IMR-90 (cell line): ENCODE measurements around the gene MSH5. TPM values are rescaled to one million over a fixed set of nuclear protein-coding genes. Genes with fewer than 3 reads are reported as not detected.

Experiments
- ATAC-seq: fragments of 200-7000 bp; cut with Tn5 transposase; 2 replicates; pipeline ENCODE4 v1.9.1; 2020; ENCODE audit warnings: low read depth, mild to moderate bottlenecking, moderate library complexity
- BruUV-seq: library from RNA; stranded (reverse); fragments of 400-500 nt; replicated peaks from 2 replicates; lab custom pipeline; 2021; lab: Mats Ljungman, UMichigan
- CTCF ChIA-PET: fragments of 300-600 bp; formaldehyde crosslinking; extraction: SDS; loops from one replicate; lab custom pipeline; 2021; ENCODE audit warnings: antibody characterized with exemption; lab: Yijun Ruan, JAX
- POLR2A ChIA-PET: fragments of 300-600 bp; sonication (Branson Sonifier 250); formaldehyde crosslinking; loops from one replicate; lab custom pipeline; 2022; ENCODE audit warnings: antibody characterized with exemption; ENCODE audit not compliant: unreplicated experiment; lab: Charles Lee
- DNase-seq: peaks from one replicate; pipeline ENCODE4 v3.0.0; 2013
- H2AFZ ChIP-seq: replicated peaks from 2 replicates; pipeline ENCODE3; 2013; ENCODE audit warnings: low read length, mild to moderate bottlenecking; ENCODE audit not compliant: poor library complexity
- H2AK5ac ChIP-seq: 2 replicates; pipeline ENCODE4 v1.6.1; 2013; ENCODE audit warnings: low read depth, low read length, inconsistent platforms
- H2AK9ac ChIP-seq: replicated peaks from 2 replicates; pipeline ENCODE3; 2013; ENCODE audit warnings: mild to moderate bottlenecking, low read depth, low read length, moderate library complexity; ENCODE audit not compliant: poor library complexity
- H2BK120ac ChIP-seq: 2 replicates; pipeline ENCODE4 v1.6.1; 2013; ENCODE audit warnings: low read depth, low read length, inconsistent platforms
- H2BK15ac ChIP-seq: 3 replicates; pipeline ENCODE4 v1.6.1; 2013; ENCODE audit warnings: low read depth, low read length, inconsistent platforms
- H2BK20ac ChIP-seq: 2 replicates; pipeline ENCODE4 v1.6.1; 2013; ENCODE audit warnings: low read depth, mild to moderate bottlenecking, inconsistent platforms, low read length, moderate library complexity
- H2BK5ac ChIP-seq: 2 replicates; pipeline ENCODE4 v1.6.1; 2013; ENCODE audit warnings: mild to moderate bottlenecking, low read depth, low read length, inconsistent platforms; ENCODE audit not compliant: poor library complexity, severe bottlenecking
- H3K14ac ChIP-seq: replicated peaks from 2 replicates; pipeline ENCODE4 v1.6.1; 2013; ENCODE audit warnings: low read depth, low read length, inconsistent platforms
- H3K18ac ChIP-seq: 2 replicates; pipeline ENCODE4 v1.6.1; 2013; ENCODE audit warnings: low read depth, low read length, control low read depth
- H3K23ac ChIP-seq: 2 replicates; pipeline ENCODE4 v1.6.1; 2013; ENCODE audit warnings: low read depth, low read length, inconsistent platforms
- H3K27ac ChIP-seq: 2 replicates; pipeline ENCODE4 v1.5.1; 2013; ENCODE audit warnings: mild to moderate bottlenecking, control low read depth, low read length; ENCODE audit not compliant: insufficient read depth
- H3K27me3 ChIP-seq: 2 replicates; pipeline ENCODE4 v1.6.1; 2013; ENCODE audit warnings: low read length; ENCODE audit not compliant: control insufficient read depth, insufficient read depth
- H3K36me3 ChIP-seq: 2 replicates; pipeline ENCODE4 v1.6.1; 2013; ENCODE audit warnings: low read length, mixed read lengths; ENCODE audit not compliant: control insufficient read depth, insufficient read depth
- H3K4ac ChIP-seq: 2 replicates; pipeline ENCODE4 v1.6.1; 2013; ENCODE audit warnings: low read depth, low read length, inconsistent platforms
- H3K4me1 ChIP-seq: 2 replicates; pipeline ENCODE4 v1.6.1; 2013; ENCODE audit warnings: low read length, mixed read lengths; ENCODE audit not compliant: control insufficient read depth, insufficient read depth
- H3K4me2 ChIP-seq: 2 replicates; pipeline ENCODE4 v1.6.1; 2013; ENCODE audit warnings: low read depth, mild to moderate bottlenecking, control low read depth, low read length, moderate library complexity
- H3K4me3 ChIP-seq: 2 replicates; pipeline ENCODE4 v1.5.1; 2013; ENCODE audit warnings: low read depth, mild to moderate bottlenecking, control low read depth, low read length, moderate library complexity; ENCODE audit not compliant: insufficient read depth
- H3K56ac ChIP-seq: 2 replicates; pipeline ENCODE4 v1.6.1; 2013; ENCODE audit warnings: low read length, inconsistent platforms; ENCODE audit not compliant: insufficient read depth; ENCODE audit errors: extremely low read depth
- H3K79me1 ChIP-seq, 2 experiments: 2 replicates each; pipeline ENCODE4 v1.6.1; 2013; ENCODE audit warnings: low read length in 2 of 2, inconsistent platforms in 1 of 2, low read depth in 1 of 2
- H3K9ac ChIP-seq: 2 replicates; pipeline ENCODE4 v1.6.1; 2013; ENCODE audit warnings: low read depth, low read length, control low read depth
- H3K9me1 ChIP-seq: 2 replicates; pipeline ENCODE4 v1.6.1; 2013; ENCODE audit warnings: low read length, inconsistent platforms; ENCODE audit not compliant: insufficient read depth
- H3K9me3 ChIP-seq: 2 replicates; pipeline ENCODE4 v1.6.1; 2013; ENCODE audit warnings: low read length; ENCODE audit not compliant: control insufficient read depth, insufficient read depth
- H4K20me1 ChIP-seq: 2 replicates; pipeline ENCODE4 v1.6.1; 2013; ENCODE audit warnings: low read length, inconsistent platforms; ENCODE audit not compliant: insufficient read depth
- H4K5ac ChIP-seq: 2 replicates; pipeline ENCODE4 v1.6.1; 2013; ENCODE audit warnings: mild to moderate bottlenecking, low read depth, low read length, control low read depth
- H4K8ac ChIP-seq, 2 experiments: 2 replicates each; pipeline ENCODE4 v1.6.1; 2013; ENCODE audit warnings: low read depth in 2 of 2, low read length in 2 of 2, control low read depth in 1 of 2, inconsistent platforms in 1 of 2
- H4K91ac ChIP-seq: 2 replicates; pipeline ENCODE4 v1.6.1; 2013; ENCODE audit warnings: low read depth, low read length, inconsistent platforms; ENCODE audit not compliant: insufficient read depth
- BHLHE40 ChIP-seq: fragments of 150-350 bp; IDR thresholded peaks from 2 replicates; pipeline ENCODE4 v1.6.1; 2016; ENCODE audit warnings: mild to moderate bottlenecking, low read depth, low read length
- CEBPB ChIP-seq: IDR thresholded peaks from 2 replicates; pipeline ENCODE4 v1.6.1; 2012; ENCODE audit warnings: low read depth, low read length, improper control_type of control experiment
- CHD1 ChIP-seq: IDR thresholded peaks from 2 replicates; pipeline ENCODE4 v1.6.1; 2012; ENCODE audit warnings: low read depth, low read length, improper control_type of control experiment
- CTCF ChIP-seq: conservative IDR thresholded peaks from 2 replicates; pipeline ENCODE4 v1.5.1; 2012; ENCODE audit warnings: mild to moderate bottlenecking, low read depth, low read length, improper control_type of control experiment
- ELK1 ChIP-seq: fragments of 150-350 bp; IDR thresholded peaks from 2 replicates; pipeline ENCODE4 v1.6.1; 2016; ENCODE audit warnings: low read depth, mild to moderate bottlenecking, low read length, moderate library complexity, borderline replicate concordance
- FOS ChIP-seq: fragments of 150-350 bp; IDR thresholded peaks from 2 replicates; pipeline ENCODE4 v1.6.1; 2016; ENCODE audit warnings: low read depth, low read length
- MAFK ChIP-seq: IDR thresholded peaks from 2 replicates; pipeline ENCODE4 v1.6.1; 2012; ENCODE audit warnings: low read depth, low read length, improper control_type of control experiment
- MAZ ChIP-seq: IDR thresholded peaks from 2 replicates; pipeline ENCODE4 v1.6.1; 2012; ENCODE audit warnings: low read depth, mild to moderate bottlenecking, low read length, improper control_type of control experiment, moderate library complexity, borderline replicate concordance
- MXI1 ChIP-seq: IDR thresholded peaks from 2 replicates; pipeline ENCODE4 v1.6.1; 2012; ENCODE audit warnings: low read depth, mild to moderate bottlenecking, low read length, moderate library complexity, borderline replicate concordance
- POLR2A ChIP-seq: IDR thresholded peaks from 2 replicates; pipeline ENCODE4 v1.6.1; 2012; ENCODE audit warnings: mild to moderate bottlenecking, low read depth, low read length
- RCOR1 ChIP-seq: IDR thresholded peaks from 2 replicates; pipeline ENCODE4 v1.6.1; 2012; ENCODE audit warnings: mild to moderate bottlenecking, low read length, improper control_type of control experiment; ENCODE audit not compliant: insufficient replicate concordance
- SMC3 ChIP-seq: fragments of 150-350 bp; IDR thresholded peaks from 2 replicates; pipeline ENCODE4 v1.6.1; 2016; ENCODE audit warnings: low read depth, mild to moderate bottlenecking, antibody characterized with exemption, low read length, moderate library complexity
- USF2 ChIP-seq: fragments of 150-350 bp; IDR thresholded peaks from 2 replicates; pipeline ENCODE4 v1.6.1; 2017; ENCODE audit warnings: mild to moderate bottlenecking, antibody characterized with exemption, low read length, low read depth
- WGBS, 2 experiments: methylation state at CpG; one replicate each; pipeline versions ENCODE4 v1.1.5 to v1.1.7; 2013; ENCODE audit warnings: missing lambda C conversion rate in 2 of 2; ENCODE audit not compliant: insufficient read length in 1 of 2; ENCODE audit errors: extremely low coverage in 2 of 2; 5-methylcytosine and 5-hydroxymethylcytosine counted together
- dilution Hi-C: fragments of 300-500 bp; cut with HindIII; formaldehyde crosslinking; loops from one replicate; pipeline ENCODE4 v1.14.3; 2018; ENCODE audit warnings: low sequenced_read_pairs; ENCODE audit not compliant: unreplicated experiment
- in situ Hi-C: fragments of 300-500 bp; cut with MboI; formaldehyde crosslinking; loops from 3 replicates; pipeline ENCODE4 v1.14.3; 2019; ENCODE audit warnings: low sequenced_read_pairs, inconsistent platforms, mixed read lengths
- intact Hi-C: fragments of 100-400 bp; cut with micrococcal nuclease; formaldehyde crosslinking; loops from 2 replicates; pipeline ENCODE4 v1.10.0; 2022
- polyA plus RNA-seq, 3 experiments: library from polyadenylated mRNA; depleted of rRNA; stranded (reverse); fragments of >200 nt; gene quantifications; 2 replicates each; pipeline ENCODE4 v1.2.3, GENCODE V29; 2012; ENCODE audit warnings: low replicate concordance in 1 of 3
- total RNA-seq: library from RNA; depleted of rRNA; stranded (reverse); fragments of >200 nt; gene quantifications from 2 replicates; pipeline ENCODE4 v1.2.3, GENCODE V29; 2012

The MSH5 gene
- total and polyA plus RNA-seq, 2 of the 4 experiments (the other 2 are of a cell fraction), result 5.6 to 15.7 TPM

- Histone ChIP-seq H2AFZ (peak within 1 kb of the TSS; percentile 100), H3K79me1 (peaks cover 0 to 47% of the 10 kb centered on the region in 2 experiments), H3K23ac (peak within 1 kb of the TSS; percentile 92), H3K56ac (peak within 1 kb of the TSS; percentile 80), H2BK15ac (peak within 1 kb of the TSS; percentile 58; the same call in 1 of the 3 replicates), H3K14ac (peak within 1 kb of the TSS; percentile 92), H2BK20ac (0 out of 2 replicates have a peak within 1 kb of the TSS, but pooled peaks have one; percentile 21), H3K36me3 (peaks cover 15% of the 10 kb centered on the region), H4K5ac (peak within 1 kb of the TSS; percentile 79), H3K4me1 (no peaks in the 10 kb centered on the region; the same call in 1 of the 2 replicates), H3K27ac (peak within 1 kb of the TSS; percentile 97), H2AK9ac (peak within 1 kb of the TSS; percentile 100), H4K8ac (peak within 1 kb of the TSS; percentile 81 to 94), H3K9me3 (no peaks in the 10 kb centered on the region), H4K20me1 (no peaks in the 10 kb centered on the region), H3K18ac (peak within 1 kb of the TSS; percentile 50), H3K4me2 (peak within 1 kb of the TSS; percentile 98), H2BK120ac (peak within 1 kb of the TSS; percentile 95), H2AK5ac (peak within 1 kb of the TSS; percentile 98), H3K9ac (peak within 1 kb of the TSS; percentile 93), H3K9me1 (0 out of 2 replicates have a peak, but pooled peaks cover 3% of the 10 kb centered on the region), H4K91ac (peak within 1 kb of the TSS; percentile 98), H3K4me3 (peak within 1 kb of the TSS; percentile 77), H2BK5ac (peak within 1 kb of the TSS; percentile 100), H3K4ac (peak within 1 kb of the TSS; percentile 98), H3K27me3 (no peaks in the 10 kb centered on the region)
- in situ Hi-C loops, result no loop called here
- WGBS, 2 experiments, result 2% methylated on average over 49 of the region's 75 CpGs; no CpG with 5 or more reads in 1 of the 2 experiments
- dilution Hi-C loops, result no loop called here
- peak; percentile 84 for DNase-seq
- CTCF ChIA-PET, result interaction anchor here (1.0 to 1.6 kb wide), 3 partner anchors 11 to 32 kb away, joined by 4 to 10 read pairs (median 4); partner anchors contain the start of genes HSPA1B and LSM2
- no TSS peak for BruUV-seq
- intact Hi-C loops, result loop anchor here (1.0 to 2.0 kb wide), 2 partner anchors 32 to 57 kb away; partner anchors contain the start of gene HSPA1B
- peak; percentile 96 for ATAC-seq
- POLR2A ChIA-PET, result interaction anchor here (1.0 kb wide), 1 partner anchor 32 kb away, joined by 6 read pairs; the partner anchor contains the start of gene HSPA1B
- peak; percentile 97 for TF ChIP-seq CTCF
- TF ChIP-seq RCOR1, result no peak
- TF ChIP-seq FOS, result no peak
- TF ChIP-seq CEBPB, result no peak
- TF ChIP-seq CHD1, result no peak
- TF ChIP-seq BHLHE40, result 0 out of 2 replicates have a peak, but pooled peaks have one; percentile 4
- TF ChIP-seq MXI1, result peak; percentile 98
- TF ChIP-seq POLR2A, result peak; percentile 44; the same call in 1 of the 2 replicates
- peak; percentile 69 for TF ChIP-seq USF2
- no peak for TF ChIP-seq MAZ
- TF ChIP-seq MAFK, result no peak
- no peak for TF ChIP-seq ELK1
- TF ChIP-seq SMC3, result peak; percentile 61
These were observed 56.0 kb downstream of the MSH5 start, which contains the start of gene VARS1 for GRCh38 chr6:31795616-31796298. Gene VARS1 (minus strand): TSS chr6:31795752. CDS start chr6:31795217, 535 bp downstream.
